GM12891 (cell line): ENCODE data around the gene ERGIC1.

Source experiments
- DNase-seq: peaks from one replicate; pipeline ENCODE4 v3.0.0; 2011; ENCODE audit warnings: low spot score; ENCODE audit not compliant: insufficient read length
- FAIRE-seq: peaks from 2 replicates; lab custom pipeline; 2011; peaks lifted over from hg19 to GRCh38; lab: Jason Lieb, UNC
- PAX5 ChIP-seq: IDR thresholded peaks from 2 replicates; pipeline ENCODE4 v1.6.1; 2011; ENCODE audit warnings: low read length, moderate library complexity, mild to moderate bottlenecking; ENCODE audit not compliant: insufficient read depth, severe bottlenecking
- POLR2A ChIP-seq: IDR thresholded peaks from 2 replicates; pipeline ENCODE4 v1.6.1; 2011; ENCODE audit warnings: low read depth, low read length, control low read depth
- POLR2AphosphoS5 ChIP-seq: IDR thresholded peaks from 2 replicates; pipeline ENCODE4 v1.6.1; 2011; ENCODE audit warnings: low read depth, low read length, control low read depth
- POU2F2 ChIP-seq: IDR thresholded peaks from 2 replicates; pipeline ENCODE4 v1.6.1; 2011; ENCODE audit warnings: low read depth, mild to moderate bottlenecking, control low read depth, low read length, moderate library complexity
- SPI1 ChIP-seq: IDR thresholded peaks from 2 replicates; pipeline ENCODE4 v1.6.1; 2011; ENCODE audit warnings: low read depth, low read length, control low read depth
- TAF1 ChIP-seq: IDR thresholded peaks from 2 replicates; pipeline ENCODE4 v1.6.1; 2011; ENCODE audit warnings: low read depth, low read length, control low read depth

ERGIC1 gene

DNA sequence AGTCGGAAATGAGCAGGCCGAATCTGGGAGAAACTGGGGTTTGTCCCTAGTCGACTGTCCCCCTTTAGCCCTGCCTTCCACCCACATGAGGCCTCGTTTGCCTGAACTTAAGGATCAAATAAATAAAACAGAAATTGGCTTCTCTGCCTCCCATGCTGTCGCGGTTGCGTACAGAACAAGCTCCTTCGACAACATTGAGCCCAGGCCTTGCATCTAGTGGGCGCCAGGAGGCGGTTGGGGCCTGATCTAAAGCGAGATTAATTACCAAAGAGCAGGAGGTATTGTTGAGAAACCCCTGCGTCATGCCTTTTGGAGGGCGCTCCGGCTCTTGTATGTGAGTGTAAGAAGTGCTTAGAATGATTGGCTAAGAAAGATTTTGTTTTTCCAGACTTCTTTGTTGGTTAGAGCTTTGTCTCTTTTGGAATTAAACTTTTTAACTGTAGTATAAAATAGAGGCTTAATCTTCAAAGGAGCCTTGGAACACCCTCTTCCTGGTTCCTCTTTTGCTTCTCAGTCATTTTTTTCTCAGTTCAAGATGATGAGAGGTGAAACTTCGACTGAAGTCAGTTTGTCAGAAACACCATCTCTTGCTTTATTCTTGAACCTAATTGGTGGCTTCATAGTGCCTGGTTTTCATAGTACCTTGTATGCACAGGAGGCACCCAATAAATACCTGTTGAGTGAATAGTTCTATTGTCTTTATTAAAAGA, 150.3 kb downstream of the ERGIC1 start:
- DNase-seq (peak; percentile 58), FAIRE-seq (peak; percentile 31)
- TF ChIP-seq PAX5 (no peak), POU2F2 (peak; percentile 46; the same call in 1 of the 2 replicates), POLR2A (0 out of 2 replicates have a peak, but pooled peaks have one; percentile 23), TAF1 (0 out of 2 replicates have a peak, but pooled peaks have one; percentile 36), SPI1 (peak; percentile 92), POLR2AphosphoS5 (no peak)

GRCh38 chr5:172985596-172985995, 151.5 kb downstream of the ERGIC1 start:
- no peak for FAIRE-seq
- TF ChIP-seq POU2F2 (no peak), SPI1 (no peak), POLR2A (no peak; the same call in 1 of the 2 replicates), TAF1 (no peak), POLR2AphosphoS5 (no peak), PAX5 (no peak)
- DNase-seq, result no peak

GRCh38 chr5:172988276-172988675, 154.2 kb downstream of the ERGIC1 start:
- FAIRE-seq (no peak), DNase-seq (no peak)
- no peak for TF ChIP-seq SPI1
- TF ChIP-seq PAX5, result no peak
- no peak for TF ChIP-seq POLR2A
- TF ChIP-seq POLR2AphosphoS5, result no peak
- TF ChIP-seq TAF1, result no peak
- no peak for TF ChIP-seq POU2F2

DNA sequence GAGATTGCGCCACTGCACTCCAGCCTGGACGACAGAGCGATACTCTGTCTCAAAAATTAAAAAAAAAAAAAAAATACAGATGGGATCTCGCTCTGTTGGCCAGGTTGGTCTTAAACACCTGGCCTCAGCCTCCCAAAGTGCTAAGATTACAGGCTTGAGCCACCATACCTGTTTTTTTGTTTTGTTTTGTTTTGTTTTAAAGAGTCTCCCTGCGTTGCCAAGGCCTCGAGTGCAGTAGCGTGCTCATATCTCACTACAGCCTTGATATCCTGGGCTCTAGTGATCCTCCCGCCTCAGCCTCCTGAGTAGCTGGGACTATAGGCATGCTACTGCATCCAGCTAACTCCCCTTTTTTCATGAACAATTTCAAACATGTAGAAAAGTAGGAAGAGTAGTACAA, 156.7 kb downstream of the ERGIC1 start:
- TF ChIP-seq PAX5 (no peak), POU2F2 (no peak), SPI1 (no peak), POLR2AphosphoS5 (no peak), POLR2A (no peak)
- no peak for DNase-seq
- no peak for FAIRE-seq

- no peak for TF ChIP-seq TAF1
- TF ChIP-seq PAX5, result no peak
- no peak for TF ChIP-seq SPI1
- TF ChIP-seq POLR2AphosphoS5, result no peak
- TF ChIP-seq POU2F2, result no peak
- no peak for TF ChIP-seq POLR2A
- FAIRE-seq (no peak), DNase-seq (no peak)
These were observed 160.4 kb downstream of the ERGIC1 start for GRCh38 chr5:172994405-172994804.

- TF ChIP-seq POLR2AphosphoS5, result no peak
- TF ChIP-seq POLR2A, result no peak
- TF ChIP-seq SPI1, result no peak
- TF ChIP-seq TAF1, result no peak
- TF ChIP-seq POU2F2, result no peak
- TF ChIP-seq PAX5, result no peak
These were observed 165.4 kb downstream of the ERGIC1 start for GRCh38 chr5:172999372-172999973.

DNA sequence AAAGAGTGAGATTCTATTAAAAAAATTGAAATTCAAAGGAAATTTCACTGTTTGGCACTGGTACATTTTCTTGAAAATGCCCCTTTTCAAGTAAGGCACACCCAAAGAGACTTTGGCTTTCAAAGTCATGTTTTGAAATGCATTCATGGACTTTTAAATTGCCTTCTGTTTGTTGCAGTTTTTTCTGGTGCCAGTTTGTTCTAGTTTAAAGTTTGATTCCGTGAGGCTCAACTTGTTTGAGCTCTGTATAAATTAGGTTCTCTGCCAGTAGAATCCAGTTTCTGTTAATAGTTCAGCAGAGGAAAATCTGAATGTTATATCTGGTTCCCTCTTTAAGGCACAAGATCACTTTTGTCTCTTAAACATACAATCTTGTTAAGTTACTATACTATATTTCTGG, 165.9 kb downstream of the ERGIC1 start:
- no peak for FAIRE-seq
- no peak for DNase-seq
- TF ChIP-seq POU2F2, result no peak
- no peak for TF ChIP-seq POLR2A
- no peak for TF ChIP-seq PAX5
- TF ChIP-seq SPI1, result no peak
- no peak for TF ChIP-seq POLR2AphosphoS5
- no peak for TF ChIP-seq TAF1

More at GRCh38 chr5:172999372-172999973, 165.4 kb downstream of the ERGIC1 start:
- DNase-seq, result no peak
- no peak for FAIRE-seq

GRCh38 chr5:173001229-173001841, 167.3 kb downstream of the ERGIC1 start:
- FAIRE-seq (peak; percentile 82), DNase-seq (no peak)
- no peak for TF ChIP-seq TAF1
- no peak for TF ChIP-seq SPI1
- no peak for TF ChIP-seq POLR2AphosphoS5
- TF ChIP-seq POU2F2, result no peak
- TF ChIP-seq POLR2A, result no peak
- TF ChIP-seq PAX5, result no peak
